Ascending aorta (tissue), 2 donors: ENCODE results near the gene MAML3. TPM values are rescaled to one million over a fixed set of nuclear protein-coding genes. Genes with fewer than 3 reads are reported as not detected.

Experiments used
- DNase-seq, 2 donors: peaks; one replicate each; pipeline ENCODE4 v3.0.0-alpha.2; 2019; ENCODE audit warnings: low spot score in 2 of 2
- H3K27ac ChIP-seq, 2 donors: fragments of 200-600 bp; sonication (generic); one replicate each; pipeline ENCODE4 v1.5.1; 2016 to 2017; ENCODE audit warnings: mild to moderate bottlenecking in 1 of 2
- H3K27me3 ChIP-seq: fragments of 200-600 bp; sonication (generic); one replicate; pipeline ENCODE4 v1.5.1; 2017
- H3K36me3 ChIP-seq, 2 donors: fragments of 200-600 bp; sonication (generic); one replicate each; pipeline ENCODE4 v1.5.1; 2016
- H3K4me1 ChIP-seq, 2 donors: fragments of 200-600 bp; sonication (generic); one replicate each; pipeline ENCODE4 v1.5.1; 2016 to 2017; ENCODE audit warnings: mild to moderate bottlenecking in 1 of 2
- H3K4me3 ChIP-seq, 2 donors: fragments of 200-600 bp; sonication (generic); one replicate each; pipeline ENCODE4 v1.5.1; 2016 to 2017; ENCODE audit warnings: mild to moderate bottlenecking in 1 of 2
- H3K9me3 ChIP-seq, 2 donors: fragments of 200-600 bp; sonication (generic); one replicate each; pipeline ENCODE4 v1.5.1; 2016
- intact Hi-C: fragments of 100-400 bp; cut with DNase I; formaldehyde crosslinking; loops from one replicate; pipeline ENCODE4 v1.15.1; 2023
- total RNA-seq: library from RNA; depleted of rRNA; stranded (reverse); fragments of >200 nt; gene quantifications from one replicate; pipeline ENCODE4 v1.1.0, GENCODE V29; 2016
- TF ChIP-seq, protein P1 (sequence below), 3 experiments: fragments of 200-600 bp in 2 of 3; fragments of 450-650 bp in 1 of 3; sonication (generic) in 2 of 3; IDR thresholded peaks; one replicate each; pipeline ENCODE4 v1.5.1; 2016 to 2019; ENCODE audit warnings: antibody characterized with exemption in 3 of 3, mild to moderate bottlenecking in 1 of 3, moderate library complexity in 1 of 3

MAML3 gene
- total RNA-seq, 1 donor from 2014 or later = 4.7 TPM

DNA sequence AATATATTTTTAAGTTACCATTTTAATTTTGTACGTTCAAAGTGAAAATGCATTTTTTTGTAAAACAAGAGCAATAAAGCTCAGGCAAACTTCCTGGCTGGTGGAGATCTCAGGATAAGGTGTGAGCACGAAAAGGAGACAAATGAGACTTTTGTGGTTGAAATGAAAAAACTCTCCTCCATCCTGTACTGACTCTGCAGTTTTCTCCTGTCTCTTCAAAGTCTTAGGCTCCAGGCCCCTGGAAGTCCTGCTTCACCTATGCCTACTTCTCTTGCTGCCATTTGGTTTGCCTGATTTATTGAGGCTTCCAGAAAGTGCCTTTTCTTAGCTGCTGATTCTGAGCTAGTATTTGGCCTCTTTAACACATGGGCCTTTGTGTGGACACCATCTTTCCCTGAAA is 77.7 kb downstream of the MAML3 start:
- Histone ChIP-seq H3K4me1 (no peaks in the 10 kb centered on the region), H3K27me3 (no peaks in the 10 kb centered on the region), H3K4me3 (no peak overlapping the region), H3K9me3 (no peaks in the 10 kb centered on the region), H3K27ac (no peak overlapping the region), H3K36me3 (no peaks in the 10 kb centered on the region)
- intact Hi-C loops = no loop called here
- TF ChIP-seq, protein P1, sequence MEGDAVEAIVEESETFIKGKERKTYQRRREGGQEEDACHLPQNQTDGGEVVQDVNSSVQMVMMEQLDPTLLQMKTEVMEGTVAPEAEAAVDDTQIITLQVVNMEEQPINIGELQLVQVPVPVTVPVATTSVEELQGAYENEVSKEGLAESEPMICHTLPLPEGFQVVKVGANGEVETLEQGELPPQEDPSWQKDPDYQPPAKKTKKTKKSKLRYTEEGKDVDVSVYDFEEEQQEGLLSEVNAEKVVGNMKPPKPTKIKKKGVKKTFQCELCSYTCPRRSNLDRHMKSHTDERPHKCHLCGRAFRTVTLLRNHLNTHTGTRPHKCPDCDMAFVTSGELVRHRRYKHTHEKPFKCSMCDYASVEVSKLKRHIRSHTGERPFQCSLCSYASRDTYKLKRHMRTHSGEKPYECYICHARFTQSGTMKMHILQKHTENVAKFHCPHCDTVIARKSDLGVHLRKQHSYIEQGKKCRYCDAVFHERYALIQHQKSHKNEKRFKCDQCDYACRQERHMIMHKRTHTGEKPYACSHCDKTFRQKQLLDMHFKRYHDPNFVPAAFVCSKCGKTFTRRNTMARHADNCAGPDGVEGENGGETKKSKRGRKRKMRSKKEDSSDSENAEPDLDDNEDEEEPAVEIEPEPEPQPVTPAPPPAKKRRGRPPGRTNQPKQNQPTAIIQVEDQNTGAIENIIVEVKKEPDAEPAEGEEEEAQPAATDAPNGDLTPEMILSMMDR (IDR thresholded peaks at IDR 0.05) = no peak
- no peak for DNase-seq

DNA sequence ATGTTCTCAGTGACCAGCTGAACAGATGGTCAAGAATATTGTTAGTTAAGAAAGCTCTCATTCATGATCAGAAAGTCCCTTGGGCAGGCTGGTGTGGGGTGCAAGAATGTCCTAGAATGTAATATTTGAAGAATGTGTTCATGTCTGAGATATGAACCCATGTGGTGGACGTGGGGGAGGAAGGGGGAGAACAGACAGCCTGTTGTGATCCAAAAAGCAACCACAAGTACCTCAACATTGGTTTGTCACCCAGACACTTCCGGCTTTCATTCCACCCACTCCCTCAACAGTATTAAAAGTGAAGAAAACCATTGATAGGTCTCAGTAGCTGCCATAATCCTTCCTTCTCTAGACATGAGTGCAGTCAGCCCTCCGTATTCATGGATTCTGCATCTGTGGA is 82.2 kb downstream of the MAML3 start:
- H3K27me3 ChIP-seq = no peaks in the 10 kb centered on the region
- H3K36me3 ChIP-seq = no peaks in the 10 kb centered on the region
- peaks cover 0 to 4% of the 10 kb centered on the region in 2 donors for H3K4me1 ChIP-seq
- intact Hi-C loops = no loop called here
- DNase-seq = peak in 1 of 2 donors; percentile 71
- H3K27ac ChIP-seq = no peak overlapping the region
- no peaks in the 10 kb centered on the region for H3K9me3 ChIP-seq
- TF ChIP-seq, protein P1 (IDR thresholded peaks at IDR 0.05) = no peak
- H3K4me3 ChIP-seq = no peak overlapping the region

DNA sequence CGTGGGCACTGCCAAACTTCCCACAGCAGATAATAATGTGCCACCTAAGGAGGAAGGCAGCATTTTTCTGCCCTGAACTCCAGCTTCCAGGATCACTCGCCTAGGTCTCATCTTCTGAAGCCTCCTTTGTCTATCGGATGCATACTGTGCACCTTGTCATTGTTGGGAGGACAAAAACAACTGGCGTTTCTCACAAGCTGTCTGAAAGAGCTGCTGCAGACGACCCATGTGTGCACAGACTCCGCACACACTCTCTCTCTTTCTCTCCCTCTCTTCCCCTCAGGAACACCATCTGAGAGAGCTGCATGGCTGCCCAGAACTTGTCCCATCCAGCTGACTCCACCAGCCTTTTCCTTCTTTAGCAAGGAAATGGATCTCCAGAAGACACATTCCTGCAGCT is 83.0 kb downstream of the MAML3 start:
- Histone ChIP-seq H3K36me3 (no peaks in the 10 kb centered on the region), H3K27me3 (no peaks in the 10 kb centered on the region), H3K27ac (no peak overlapping the region), H3K4me3 (no peak overlapping the region), H3K4me1 (peaks cover 0 to 4% of the 10 kb centered on the region in 2 donors), H3K9me3 (no peaks in the 10 kb centered on the region)
- intact Hi-C loops = no loop called here
- DNase-seq = no peak
- TF ChIP-seq, protein P1 (IDR thresholded peaks at IDR 0.05) = no peak

DNA sequence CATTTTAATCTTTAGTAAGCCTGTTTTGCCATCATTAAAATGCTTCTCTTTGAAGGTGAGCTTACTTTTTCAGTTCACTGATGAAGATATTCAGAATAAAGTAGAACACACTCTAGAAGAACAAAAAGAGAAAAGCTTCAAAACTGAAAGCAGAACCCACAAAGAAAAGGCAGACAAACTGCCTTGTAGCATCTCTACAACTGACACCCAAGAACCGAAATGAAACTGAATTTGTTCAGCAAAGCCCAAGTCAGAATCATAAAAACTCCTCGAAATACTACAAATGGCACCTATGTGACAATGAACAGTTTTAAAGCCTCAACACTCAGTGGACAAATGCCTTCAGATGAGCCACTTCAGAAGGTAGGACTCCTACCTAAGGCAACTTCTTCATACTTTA is 83.6 kb downstream of the MAML3 start:
- Histone ChIP-seq H3K4me1 (peaks cover 0 to 4% of the 10 kb centered on the region in 2 donors), H3K27ac (no peak overlapping the region), H3K9me3 (no peaks in the 10 kb centered on the region), H3K4me3 (no peak overlapping the region), H3K27me3 (no peaks in the 10 kb centered on the region), H3K36me3 (no peaks in the 10 kb centered on the region)
- DNase-seq = no peak
- TF ChIP-seq, protein P1 (IDR thresholded peaks at IDR 0.05) = no peak
- intact Hi-C loops = no loop called here

DNA sequence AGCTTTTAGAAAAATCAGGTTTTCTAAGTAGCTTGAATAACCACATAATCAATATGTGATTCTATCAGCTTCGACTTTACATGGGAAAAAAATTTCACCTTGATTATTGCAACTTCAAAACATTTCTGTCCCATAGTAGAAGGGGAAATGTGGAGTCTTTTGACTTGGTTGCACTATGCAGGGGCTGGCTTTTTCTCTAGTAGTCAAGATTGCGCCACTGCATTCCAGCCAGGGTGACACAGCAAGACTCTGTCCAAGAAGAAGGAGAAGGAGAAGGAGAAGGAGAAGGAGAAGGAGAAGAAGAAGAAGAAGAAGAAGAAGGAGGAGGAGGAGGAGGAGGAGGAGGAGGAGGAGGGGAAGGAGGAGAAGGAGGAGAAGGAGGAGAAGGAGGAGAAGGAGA is 84.9 kb downstream of the MAML3 start:
- TF ChIP-seq, protein P1 (IDR thresholded peaks at IDR 0.05) = no peak
- Histone ChIP-seq H3K4me1 (peaks cover 0 to 4% of the 10 kb centered on the region in 2 donors), H3K27me3 (no peaks in the 10 kb centered on the region), H3K9me3 (no peaks in the 10 kb centered on the region), H3K36me3 (no peaks in the 10 kb centered on the region), H3K4me3 (no peak overlapping the region), H3K27ac (no peak overlapping the region)
- intact Hi-C loops = no loop called here
- peak in 1 of 2 donors; percentile 80 for DNase-seq

DNA sequence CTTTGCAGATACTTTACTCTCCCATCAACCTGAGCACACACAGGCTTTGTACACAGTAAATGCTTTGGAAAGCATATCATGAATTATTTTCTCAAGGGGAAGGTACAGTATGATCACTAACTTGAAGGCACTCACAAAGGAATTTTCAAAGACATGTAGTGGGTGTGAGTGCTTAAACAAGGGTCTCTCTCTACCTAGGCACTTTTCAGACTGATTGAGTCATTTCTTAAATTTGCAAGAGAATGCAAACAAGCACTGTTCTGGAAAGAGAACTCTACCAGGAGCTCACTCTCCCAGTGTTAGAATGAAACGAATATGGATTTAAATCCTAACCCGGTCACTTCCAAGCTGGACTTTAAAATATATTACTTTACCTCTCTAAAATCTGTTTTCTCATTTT is 85.7 kb downstream of the MAML3 start:
- no peaks in the 10 kb centered on the region for H3K27me3 ChIP-seq
- H3K9me3 ChIP-seq = no peaks in the 10 kb centered on the region
- no peaks in the 10 kb centered on the region for H3K36me3 ChIP-seq
- peaks cover 0 to 4% of the 10 kb centered on the region in 2 donors for H3K4me1 ChIP-seq
- H3K4me3 ChIP-seq = no peak overlapping the region
- intact Hi-C loops = no loop called here
- H3K27ac ChIP-seq = no peak overlapping the region
- DNase-seq = no peak
- TF ChIP-seq, protein P1 (IDR thresholded peaks at IDR 0.05) = no peak
